GM19239 (cell line): ENCODE results near the gene ITCH.
"Not testable (repeated sequence)": the region's sequence is repeated elsewhere in the genome, so short reads cannot be mapped to it uniquely, and the experiment has no call there.

Experiments used
- DNase-seq: peaks from one replicate; pipeline ENCODE4 v3.0.0; 2011; ENCODE audit warnings: low spot score; ENCODE audit not compliant: insufficient read length
- FAIRE-seq: peaks from 2 replicates; lab custom pipeline; 2011; peaks lifted over from hg19 to GRCh38; lab: Jason Lieb, UNC

ITCH gene

GRCh38 chr20:34445177-34446065 is 82.3 kb downstream of the ITCH start:
- no peak for DNase-seq
- FAIRE-seq: peak; percentile 4

GRCh38 chr20:34448517-34448916 is 85.4 kb downstream of the ITCH start:
- no peak for FAIRE-seq
- DNase-seq: no peak

DNA sequence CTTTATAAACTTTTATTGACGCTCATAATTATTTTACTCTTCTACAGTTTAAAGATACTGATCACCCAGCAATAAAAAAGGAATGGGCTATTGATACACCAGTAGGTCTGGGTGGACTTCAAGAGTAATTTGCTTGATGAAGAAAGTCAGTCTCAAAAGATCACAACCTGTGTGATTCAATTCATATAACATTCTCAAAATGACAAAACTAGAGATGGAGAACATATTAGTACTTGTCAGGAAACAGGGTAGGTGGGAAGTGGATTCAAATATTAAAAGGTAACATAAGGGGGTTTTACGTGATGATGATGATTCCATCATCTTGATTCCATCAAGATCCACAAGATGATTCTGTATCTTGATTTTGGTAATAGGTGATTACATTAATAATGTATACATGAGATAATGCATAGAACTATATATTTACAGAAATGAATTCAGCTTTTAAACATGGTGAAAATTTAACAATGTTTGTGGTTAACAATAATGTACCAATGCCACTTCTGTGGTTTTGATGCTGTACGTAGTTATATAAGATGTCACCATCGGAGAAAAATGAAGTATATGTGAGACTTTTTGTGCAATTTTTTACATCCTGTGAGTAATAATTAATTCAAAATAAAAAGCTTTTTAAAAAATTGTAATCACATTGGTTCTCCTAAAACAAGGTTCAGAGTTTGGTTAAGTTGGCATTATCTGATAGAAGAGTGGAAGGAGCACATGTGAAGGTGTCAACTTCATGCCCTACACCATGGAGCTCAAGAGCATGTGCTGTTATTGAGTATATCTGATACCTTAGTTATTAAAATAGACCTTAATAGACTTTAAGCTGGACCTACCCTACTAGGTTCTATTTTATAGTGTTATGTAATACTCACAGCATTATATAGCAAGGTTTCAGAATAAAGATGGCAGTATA is 86.9 kb downstream of the ITCH start:
- DNase-seq (no peak), FAIRE-seq (no peak)

- no peak for FAIRE-seq
- DNase-seq: no peak
Measured at GRCh38 chr20:34452281-34452982, 89.4 kb downstream of the ITCH start.

DNA sequence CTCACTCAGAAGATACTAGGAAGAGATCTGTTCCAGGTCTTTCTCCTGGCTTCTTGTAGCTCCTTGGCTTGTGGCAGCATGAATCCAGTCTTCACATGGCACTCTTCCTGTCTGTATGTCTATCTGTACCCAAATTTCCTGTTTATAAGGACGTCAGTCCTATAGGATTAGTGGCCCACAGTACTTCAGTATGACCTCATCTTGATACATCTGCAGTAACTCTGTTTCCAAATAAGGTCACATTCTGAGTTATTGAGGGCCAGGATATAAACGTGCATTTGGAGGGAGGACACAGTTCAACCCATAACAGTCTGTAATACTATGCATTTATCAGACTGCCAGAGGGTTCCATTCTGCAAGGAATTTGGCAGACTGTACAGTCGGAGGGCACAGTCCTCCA is 95.6 kb downstream of the ITCH start:
- FAIRE-seq (no peak), DNase-seq (no peak)

- no peak for DNase-seq
- no peak for FAIRE-seq
Measured at GRCh38 chr20:34459209-34459897, 96.3 kb downstream of the ITCH start.

GRCh38 chr20:34461779-34462087 is 98.7 kb downstream of the ITCH start:
- DNase-seq (no peak), FAIRE-seq (no peak)

DNA sequence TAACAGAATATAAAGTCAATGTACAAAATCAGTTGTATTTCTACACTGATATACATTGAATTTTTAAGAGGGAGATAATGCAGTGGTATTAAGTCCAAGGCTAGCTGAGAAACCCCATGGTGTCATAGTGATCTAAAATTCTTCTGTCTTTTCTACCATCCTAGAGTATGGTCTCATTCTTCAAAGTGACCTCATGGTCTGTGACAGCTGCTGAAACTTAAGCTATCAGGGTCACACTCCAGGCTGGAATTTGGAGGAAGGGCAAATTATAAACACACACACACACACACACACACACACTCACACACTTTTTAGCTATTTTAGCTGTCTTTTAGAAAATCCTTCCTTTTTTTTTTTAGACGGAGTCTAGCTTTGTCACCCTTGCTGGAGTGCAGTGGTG is 105.9 kb downstream of the ITCH start:
- no peak for FAIRE-seq
- DNase-seq: no peak

GRCh38 chr20:34472246-34472925 is 109.3 kb downstream of the ITCH start:
- DNase-seq: no peak
- FAIRE-seq: no peak

DNA sequence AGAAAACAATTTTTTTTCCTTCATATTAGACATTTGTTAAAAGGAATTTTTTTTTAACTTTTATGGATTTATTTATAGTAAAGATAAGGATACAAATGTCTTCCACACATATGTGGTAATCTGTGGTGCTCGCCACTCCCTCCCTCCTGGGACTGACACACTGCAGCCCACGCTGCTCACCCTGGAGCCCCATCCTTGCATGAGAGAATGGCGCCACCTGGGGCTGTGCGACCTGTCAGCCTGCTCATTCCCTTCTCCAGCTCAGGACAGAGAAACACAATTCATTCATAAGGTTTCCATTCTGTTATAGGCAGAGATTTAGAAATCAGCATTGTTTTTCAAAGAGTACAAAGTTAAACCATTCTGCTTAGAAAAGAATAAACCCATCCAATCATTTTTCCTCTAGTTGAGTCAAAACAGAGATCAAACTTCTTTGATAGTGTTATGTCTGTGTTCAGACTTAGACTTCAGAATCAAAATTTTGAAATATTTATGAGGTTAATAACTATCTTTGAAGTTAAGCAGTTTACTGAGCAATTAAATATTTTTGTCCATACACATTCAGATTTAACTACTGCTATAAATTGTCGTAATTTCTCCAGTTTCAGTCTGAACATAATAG is 110.3 kb downstream of the ITCH start:
- no peak for DNase-seq
- FAIRE-seq: peak; percentile 83

- peak; percentile 76 for FAIRE-seq
Measured at GRCh38 chr20:34475979-34476736, 113.1 kb downstream of the ITCH start.

DNA sequence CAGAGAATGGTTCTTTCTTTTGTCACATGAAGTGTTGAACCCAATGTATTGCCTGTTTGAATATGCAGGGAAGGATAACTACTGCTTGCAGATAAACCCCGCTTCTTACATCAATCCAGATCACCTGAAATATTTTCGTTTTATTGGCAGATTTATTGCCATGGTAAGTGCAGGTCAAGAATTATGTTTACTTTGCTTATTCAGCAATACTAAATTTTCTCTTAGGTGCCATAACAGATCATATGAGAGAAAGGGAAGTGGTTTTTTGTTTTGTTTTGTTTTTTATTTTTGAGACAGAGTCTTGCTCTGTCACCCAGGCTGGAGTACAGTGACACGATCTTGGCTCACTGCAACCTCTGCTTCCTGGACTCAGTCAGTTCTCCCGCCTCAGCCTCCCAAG is 116.6 kb downstream of the ITCH start:
- DNase-seq: no peak

More at GRCh38 chr20:34475979-34476736, 113.1 kb downstream of the ITCH start:
- DNase-seq: peak; percentile 38

GRCh38 chr20:34482154-34482553 is 119.1 kb downstream of the ITCH start:
- not testable (repeated sequence) for DNase-seq, FAIRE-seq

More for the DNA sequence above, 116.6 kb downstream of the ITCH start:
- no peak for FAIRE-seq

GRCh38 chr20:34483585-34484220 is 120.6 kb downstream of the ITCH start:
- FAIRE-seq, DNase-seq: not testable (repeated sequence)

DNA sequence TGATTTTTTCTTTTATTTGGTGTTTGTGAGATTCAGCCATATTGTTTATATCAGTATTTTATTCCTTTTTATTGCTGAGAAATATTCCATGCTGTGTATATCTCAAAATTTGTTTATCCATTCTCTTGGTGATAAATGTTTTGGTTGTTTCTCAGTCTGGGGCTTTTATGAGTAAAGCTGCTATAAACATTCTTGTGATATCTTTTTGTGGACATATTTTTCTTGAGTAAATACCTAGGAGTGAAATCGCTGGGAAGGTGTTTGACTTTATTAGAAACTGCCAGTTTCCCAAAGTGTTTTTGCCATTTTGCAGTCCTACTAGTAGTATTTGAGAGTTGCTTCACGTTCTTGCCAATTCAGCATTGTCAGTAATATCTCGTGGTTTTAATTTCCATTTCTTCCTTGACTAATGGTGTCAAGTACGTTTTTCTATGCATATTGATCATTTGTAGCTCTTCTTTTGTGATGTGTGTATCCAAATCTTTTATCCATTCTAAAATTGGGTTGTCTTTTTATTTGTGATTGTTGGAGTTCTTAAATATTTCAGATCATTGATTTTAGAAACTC is 122.1 kb downstream of the ITCH start:
- FAIRE-seq: no peak
- DNase-seq: no peak

DNA sequence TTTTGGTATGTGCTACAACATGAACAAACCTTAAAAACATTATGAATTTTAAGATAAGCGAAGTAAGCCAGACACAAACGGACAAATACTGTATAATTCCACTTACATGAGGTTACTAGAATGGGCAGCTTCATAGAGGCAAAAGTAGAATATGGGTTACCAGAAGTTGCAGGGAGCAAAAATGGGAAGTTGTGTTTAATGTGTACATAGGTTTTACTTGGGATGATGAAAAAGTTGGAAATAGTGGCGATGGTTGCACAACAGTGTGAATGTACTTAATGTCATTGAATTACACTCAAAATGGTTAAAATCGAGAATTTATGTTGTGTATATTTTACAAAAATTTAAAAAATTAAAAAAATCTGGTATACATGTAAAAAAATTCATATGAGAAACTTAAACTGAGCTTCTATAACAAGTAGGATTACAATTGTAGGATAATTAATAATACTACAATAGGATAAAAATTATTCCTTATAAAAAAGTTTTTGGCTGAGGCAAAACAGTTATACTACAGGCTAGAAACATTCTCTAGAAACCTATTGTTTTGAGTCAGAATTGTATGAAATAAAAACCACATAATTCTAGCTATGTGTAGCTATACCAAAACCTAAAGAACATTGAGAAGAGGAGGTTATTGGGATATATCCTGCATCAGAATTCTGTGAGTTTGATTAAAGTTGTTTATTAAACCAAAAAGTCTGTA is 128.3 kb downstream of the ITCH start:
- DNase-seq (no peak), FAIRE-seq (no peak)
